Chondrocyte (in vitro differentiated cells): ENCODE measurements around the gene SIRT7. TPM values are rescaled to one million over a fixed set of nuclear protein-coding genes. Genes with fewer than 3 reads are reported as not detected.

ENCODE experiments used
- DNase-seq: peaks from one replicate; pipeline ENCODE4 v3.0.0; 2021; ENCODE audit warnings: mixed read lengths, low spot score
- H3K27ac Mint-ChIP-seq: one replicate; pipeline ENCODE4 v1.8.0; 2021; ENCODE audit warnings: mild to moderate bottlenecking, moderate library complexity, mixed read lengths; ENCODE audit not compliant: unreplicated experiment
- H3K27me3 Mint-ChIP-seq: 2 replicates; pipeline ENCODE4 v1.8.0; 2021; ENCODE audit warnings: low read depth, mixed read lengths
- H3K36me3 Mint-ChIP-seq: 2 replicates; pipeline ENCODE4 v1.8.0; 2021; ENCODE audit warnings: low read depth, mixed read lengths
- H3K4me1 Mint-ChIP-seq: 2 replicates; pipeline ENCODE4 v1.8.0; 2021; ENCODE audit warnings: low read depth, mild to moderate bottlenecking, mixed read lengths
- H3K4me3 Mint-ChIP-seq: one replicate; pipeline ENCODE4 v1.8.0; 2021; ENCODE audit warnings: mild to moderate bottlenecking, moderate library complexity, mixed read lengths; ENCODE audit not compliant: unreplicated experiment
- H3K9me3 Mint-ChIP-seq: 2 replicates; pipeline ENCODE4 v1.8.0; 2021; ENCODE audit warnings: low read depth, mixed read lengths
- CTCF ChIP-seq: fragments of 200-600 bp; sonication (generic); IDR thresholded peaks from 2 replicates; pipeline ENCODE4 v1.5.0; 2021; ENCODE audit warnings: antibody characterized with exemption, mild to moderate bottlenecking, moderate library complexity
- total RNA-seq: library from RNA; stranded (reverse); gene quantifications from 3 replicates; pipeline ENCODE4 v1.2.1, GENCODE V29; 2021

SIRT7 gene
- total RNA-seq, 1 donor from 2014 or later, result 15.8 TPM

GRCh38 chr17:81959362-81960129, 41.6 kb upstream of the SIRT7 start:
- H3K4me3 Mint-ChIP-seq, result no peak overlapping the region
- H3K27me3 Mint-ChIP-seq, result peaks cover 30% of the 10 kb centered on the region
- no peak overlapping the region for H3K27ac Mint-ChIP-seq
- DNase-seq, result no peak
- peak; percentile 86 for TF ChIP-seq CTCF
- H3K4me1 Mint-ChIP-seq, result peaks cover 4% of the 10 kb centered on the region
- H3K9me3 Mint-ChIP-seq, result no peaks in the 10 kb centered on the region
- no peaks in the 10 kb centered on the region for H3K36me3 Mint-ChIP-seq

GRCh38 chr17:81958633-81959342, 40.8 kb upstream of the SIRT7 start:
- H3K4me3 Mint-ChIP-seq, result no peak overlapping the region
- DNase-seq, result no peak
- H3K36me3 Mint-ChIP-seq, result no peaks in the 10 kb centered on the region
- H3K27me3 Mint-ChIP-seq, result peaks cover 23% of the 10 kb centered on the region
- H3K4me1 Mint-ChIP-seq, result peaks cover 4% of the 10 kb centered on the region
- no peaks in the 10 kb centered on the region for H3K9me3 Mint-ChIP-seq
- no peak for TF ChIP-seq CTCF
- no peak overlapping the region for H3K27ac Mint-ChIP-seq

GRCh38 chr17:81957691-81958432, 39.9 kb upstream of the SIRT7 start:
- Mint-ChIP-seq H3K4me3 (no peak overlapping the region), H3K4me1 (peaks cover 4% of the 10 kb centered on the region), H3K36me3 (no peaks in the 10 kb centered on the region), H3K27ac (no peak overlapping the region), H3K9me3 (no peaks in the 10 kb centered on the region), H3K27me3 (peaks cover 18% of the 10 kb centered on the region)
- no peak for TF ChIP-seq CTCF
- DNase-seq, result peak; percentile 92

- no peak for TF ChIP-seq CTCF
- Mint-ChIP-seq H3K27ac (no peak overlapping the region), H3K4me1 (peaks cover 4% of the 10 kb centered on the region), H3K27me3 (peaks cover 14% of the 10 kb centered on the region), H3K9me3 (no peaks in the 10 kb centered on the region), H3K4me3 (no peak overlapping the region), H3K36me3 (no peaks in the 10 kb centered on the region)
- no peak for DNase-seq
These were observed 38.9 kb upstream of the SIRT7 start for GRCh38 chr17:81956607-81957589.
